Stimulated activated CD4-positive, alpha-beta T cell treated with anti-CD3 and anti-CD28 coated beads, Interleukin-2, amount 100 ng/mL, for 48 hours (primary cell): Measurements from ENCODE around the gene DLG2.

Experiments
- DNase-seq, 2 donors: peaks; one replicate each; pipeline ENCODE4 v3.0.0-alpha.2; 2020

DLG2 gene

GRCh38 chr11:85541683-85542082 lies 85.5 kb downstream of the DLG2 start:
- DNase-seq = no peak

- DNase-seq = no peak
These were observed 86.4 kb downstream of the DLG2 start for GRCh38 chr11:85540635-85541205.

- no peak for DNase-seq
These were observed 87.0 kb downstream of the DLG2 start for GRCh38 chr11:85540181-85540580.

GRCh38 chr11:85539740-85540139 lies 87.4 kb downstream of the DLG2 start:
- DNase-seq = no peak

GRCh38 chr11:85539029-85539689 lies 88.0 kb downstream of the DLG2 start:
- DNase-seq = no peak

DNA sequence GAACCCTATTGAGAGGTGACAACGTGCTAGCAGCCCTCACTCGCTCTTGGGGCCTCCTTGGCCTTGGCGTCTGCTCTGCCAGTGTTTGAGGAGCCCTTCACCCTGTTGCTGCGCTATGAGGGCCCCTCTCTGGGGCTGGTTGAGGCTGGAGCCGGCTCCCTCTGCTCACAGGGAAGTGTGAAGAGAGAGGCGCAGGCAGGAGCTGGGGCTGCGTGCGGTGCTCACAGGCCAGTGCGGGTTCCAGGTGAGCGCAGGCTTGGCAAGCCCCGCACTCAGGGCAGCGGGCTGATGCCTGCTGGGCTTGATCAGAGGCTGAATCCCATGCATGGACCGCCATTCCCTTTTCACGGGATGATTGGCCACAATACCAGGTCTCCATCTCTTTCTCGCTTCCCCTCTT lies 90.7 kb downstream of the DLG2 start:
- no peak for DNase-seq

DNA sequence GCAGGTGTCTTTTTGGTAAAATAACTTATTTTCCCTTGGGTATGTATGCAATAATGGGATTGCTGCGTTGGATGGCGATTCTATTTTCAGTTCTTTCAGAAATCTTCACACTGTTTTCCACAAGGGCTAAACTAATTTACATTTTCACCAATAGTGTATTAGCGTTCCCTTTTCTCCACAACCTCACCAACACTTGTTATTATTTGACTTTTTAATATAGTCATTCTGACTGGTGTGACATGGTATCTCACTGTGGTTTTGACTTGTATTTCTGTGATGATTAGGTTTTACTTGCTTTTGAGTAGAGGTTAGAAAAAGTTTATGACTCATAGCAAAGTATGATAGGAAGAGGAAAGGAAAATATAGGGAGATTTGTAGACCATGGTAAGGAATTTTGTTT lies 92.3 kb downstream of the DLG2 start:
- DNase-seq = no peak

- no peak for DNase-seq
These were observed 95.8 kb downstream of the DLG2 start for GRCh38 chr11:85531191-85531897.

- no peak for DNase-seq
These were observed 96.5 kb downstream of the DLG2 start for GRCh38 chr11:85530634-85531033.

DNA sequence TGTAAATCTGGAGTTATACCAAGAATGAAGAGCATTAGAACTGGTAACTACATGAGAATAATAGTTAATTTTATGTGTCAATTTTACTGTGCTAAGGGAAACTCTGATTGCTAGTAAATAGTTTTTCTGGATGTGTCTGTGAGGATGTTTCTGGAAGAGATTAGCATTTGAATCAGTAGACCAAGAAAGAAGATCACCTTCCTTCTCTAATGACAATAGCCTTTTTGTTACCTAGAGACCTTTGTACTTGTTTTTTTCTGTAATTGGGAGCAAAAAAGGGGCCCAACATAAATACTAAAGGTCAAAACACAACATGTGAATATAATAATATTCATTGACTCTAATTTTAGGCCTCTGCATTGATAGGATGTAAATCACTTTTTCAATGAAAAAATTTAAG lies 100.6 kb downstream of the DLG2 start:
- no peak for DNase-seq

GRCh38 chr11:85525686-85526085 lies 101.5 kb downstream of the DLG2 start:
- no peak for DNase-seq

DNA sequence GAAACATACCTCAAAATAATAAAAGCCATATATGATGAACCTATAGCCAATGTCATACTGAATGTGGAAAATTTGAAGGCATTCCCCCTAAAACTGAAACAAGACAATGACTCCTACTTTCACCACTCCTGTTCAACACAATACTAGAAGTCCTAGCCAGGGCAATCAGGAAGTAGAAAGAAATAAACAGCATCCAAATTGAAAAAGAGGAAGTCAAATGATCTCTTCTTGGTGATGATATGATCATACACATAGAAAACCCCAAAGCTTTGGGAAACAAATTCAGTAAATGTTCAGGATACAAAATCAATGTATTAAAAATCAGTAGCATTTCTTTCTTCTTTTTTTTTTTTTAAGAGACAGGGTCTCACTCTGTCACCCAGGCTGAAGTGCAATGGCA lies 109.9 kb downstream of the DLG2 start:
- no peak for DNase-seq

DNA sequence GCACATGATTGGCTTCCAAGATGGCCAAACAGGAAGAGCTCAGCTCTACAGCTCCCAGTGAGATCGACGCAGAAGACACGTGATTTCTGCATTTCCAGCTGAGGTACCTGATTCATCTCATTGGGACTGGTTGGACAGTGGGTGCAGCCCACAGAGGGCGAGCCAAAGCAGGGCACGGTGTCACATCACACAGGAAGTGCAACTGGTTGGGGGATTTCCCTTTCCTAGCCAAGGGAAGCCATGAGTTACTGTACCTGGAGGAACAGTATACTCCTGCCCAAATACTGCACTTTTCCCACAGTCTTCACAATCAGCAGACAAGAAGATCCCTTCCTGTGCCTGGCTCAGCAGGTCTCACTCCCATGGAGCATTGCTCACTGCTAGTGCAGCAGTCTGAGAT lies 131.2 kb downstream of the DLG2 start:
- DNase-seq = no peak

DNA sequence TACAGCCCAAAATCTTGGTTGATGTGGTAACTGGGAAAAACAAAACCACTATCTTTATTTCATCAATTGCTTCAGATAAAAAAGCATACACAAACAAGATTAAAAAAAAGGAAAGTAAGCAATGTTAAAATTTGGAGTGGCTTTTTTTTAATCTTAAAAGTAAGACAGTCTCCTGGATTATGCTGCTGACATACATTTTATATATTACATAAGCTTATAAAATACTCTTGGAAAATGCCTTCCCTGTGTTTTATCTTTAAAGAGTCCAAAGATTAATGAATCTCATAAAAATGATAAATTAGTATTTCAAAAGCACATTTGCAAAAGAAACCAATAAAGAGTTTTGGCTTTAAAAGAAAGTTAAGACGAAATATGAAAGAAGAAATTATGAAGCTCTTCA lies 132.7 kb downstream of the DLG2 start:
- no peak for DNase-seq

- DNase-seq = no peak
These were observed 141.2 kb downstream of the DLG2 start for GRCh38 chr11:85485902-85486301.

- no peak for DNase-seq
These were observed 143.3 kb downstream of the DLG2 start for GRCh38 chr11:85483861-85484260.

GRCh38 chr11:85481862-85482261 lies 145.3 kb downstream of the DLG2 start:
- no peak for DNase-seq

GRCh38 chr11:85475660-85476517 lies 151.3 kb downstream of the DLG2 start:
- DNase-seq = no peak

DNA sequence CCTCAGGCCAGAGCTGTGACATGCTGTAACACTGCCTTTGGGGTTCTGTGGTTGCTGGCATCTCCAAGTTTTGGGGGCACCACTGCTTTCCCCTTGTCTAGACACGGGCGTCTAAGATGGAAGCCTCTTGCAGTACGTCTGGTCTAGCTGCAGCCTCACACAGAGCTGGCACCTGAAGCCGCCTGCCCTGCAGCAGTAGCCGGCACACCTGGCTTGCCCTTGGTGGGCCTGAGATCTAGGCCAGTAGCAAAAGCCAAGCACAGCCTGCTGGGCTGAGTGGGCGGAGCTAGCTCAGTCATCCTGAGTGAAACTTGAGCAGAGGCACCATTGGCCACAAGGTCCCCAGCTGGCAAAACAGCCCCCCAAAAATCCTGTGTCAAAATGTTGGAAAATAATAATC lies 154.2 kb downstream of the DLG2 start:
- DNase-seq = no peak

- DNase-seq = no peak
These were observed 162.9 kb downstream of the DLG2 start for GRCh38 chr11:85464283-85464682.

- DNase-seq = no peak
These were observed 167.8 kb downstream of the DLG2 start for GRCh38 chr11:85459304-85459703.

DNA sequence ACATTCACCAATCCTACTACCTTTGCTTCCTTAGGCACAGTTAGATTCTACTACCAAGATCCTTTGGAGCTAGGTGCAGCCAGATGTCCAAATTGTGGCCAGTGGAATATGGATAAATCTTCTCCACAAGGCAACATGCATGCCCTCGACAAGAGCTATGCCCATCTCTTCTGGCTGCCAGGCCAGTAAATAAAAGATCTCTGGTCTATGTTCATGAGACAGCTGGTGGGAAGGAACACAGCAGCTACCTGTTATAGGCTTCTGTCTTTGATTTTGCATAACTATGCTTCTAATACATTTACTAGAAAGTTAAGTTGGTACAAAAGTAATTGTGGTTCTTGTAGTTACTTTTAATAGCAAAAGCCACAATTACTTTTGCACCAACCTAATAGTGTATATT lies 182.7 kb downstream of the DLG2 start:
- DNase-seq = no peak

- DNase-seq = no peak
These were observed 186.9 kb downstream of the DLG2 start for GRCh38 chr11:85440273-85440672.

- no peak for DNase-seq
These were observed 188.8 kb downstream of the DLG2 start for GRCh38 chr11:85438328-85438727.
